BLaER1 treated with 17β-estradiol and CSF1 and Interleukin-3, amounts not matched to agents 10 nM and 100 nM (cell line): Measurements from ENCODE around the gene COL25A1.
"Not testable (repeated sequence)": the region's sequence is repeated elsewhere in the genome, so short reads cannot be mapped to it uniquely, and the experiment has no call there.

Experiments used
- H3K27ac ChIP-seq, 11 experiments: shearing (Covaris generic); formaldehyde crosslinking; 2 replicates each; pipeline ENCODE4 v1.8.1; 2022
- H3K27me3 ChIP-seq, 11 experiments: shearing (Covaris generic); formaldehyde crosslinking; 2 replicates each; pipeline ENCODE4 v1.8.1; 2022
- H3K36me3 ChIP-seq, 11 experiments: shearing (Covaris generic); formaldehyde crosslinking; 2 replicates each; pipeline ENCODE4 v1.8.1; 2022
- H3K4me1 ChIP-seq, 10 experiments: shearing (Covaris generic); formaldehyde crosslinking; 2 replicates each; pipeline ENCODE4 v1.8.1; 2022
- H3K4me2 ChIP-seq, 11 experiments: shearing (Covaris generic); formaldehyde crosslinking; 2 replicates each; pipeline ENCODE4 v1.8.1; 2022
- H3K4me3 ChIP-seq, 10 experiments: shearing (Covaris generic); formaldehyde crosslinking; 2 replicates each; pipeline ENCODE4 v1.8.1; 2022
- H3K9ac ChIP-seq, 11 experiments: shearing (Covaris generic); formaldehyde crosslinking; 2 replicates each; pipeline ENCODE4 v1.8.1; 2022
- H3K9me3 ChIP-seq, 11 experiments: shearing (Covaris generic); formaldehyde crosslinking; replicated peaks in 1 of 11; 2 replicates each; pipeline ENCODE4 v1.8.1; 2022
- H4K20me1 ChIP-seq, 11 experiments: shearing (Covaris generic); formaldehyde crosslinking; 2 replicates each; pipeline ENCODE4 v1.8.1; 2022
- Cebpa-rat ChIP-seq, 11 experiments: shearing (Covaris generic); IDR thresholded peaks; 2 replicates each; pipeline ENCODE4 v1.8.1; 2022

Gene COL25A1

DNA sequence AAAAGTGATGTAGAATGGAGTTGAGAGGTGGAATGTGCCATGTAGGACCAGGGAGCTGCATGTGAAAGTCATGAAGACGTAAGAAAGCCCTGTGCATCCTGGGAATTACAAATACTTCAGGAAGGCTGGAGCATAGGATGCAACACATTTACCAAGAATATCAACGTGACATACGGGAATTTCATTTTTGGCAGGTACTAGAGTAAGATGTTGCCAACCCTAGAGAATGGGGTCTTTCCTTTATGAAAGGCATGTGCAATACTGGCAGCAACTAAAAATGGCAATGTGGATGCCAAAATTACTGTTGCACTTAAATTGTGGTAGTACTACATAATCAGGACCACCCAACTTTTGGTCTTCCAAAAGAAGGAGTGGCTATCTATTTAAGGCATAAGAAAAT lies 188.0 kb downstream of the COL25A1 start:
- no peaks in the 10 kb centered on the region for H4K20me1 ChIP-seq
- H3K4me2 ChIP-seq, result no peak overlapping the region
- no peak overlapping the region for H3K4me3 ChIP-seq
- no peak overlapping the region for H3K27ac ChIP-seq
- no peaks in the 10 kb centered on the region for H3K36me3 ChIP-seq
- H3K27me3 ChIP-seq, result no peaks in the 10 kb centered on the region
- H3K9me3 ChIP-seq, result peaks cover 0 to 2% (median 0%) of the 10 kb centered on the region in 11 experiments; a peak in 1 of 22 replicates
- H3K9ac ChIP-seq, result no peak overlapping the region
- no peaks in the 10 kb centered on the region for H3K4me1 ChIP-seq
- no peak for TF ChIP-seq Cebpa-rat (IDR thresholded peaks at IDR 0.05)

DNA sequence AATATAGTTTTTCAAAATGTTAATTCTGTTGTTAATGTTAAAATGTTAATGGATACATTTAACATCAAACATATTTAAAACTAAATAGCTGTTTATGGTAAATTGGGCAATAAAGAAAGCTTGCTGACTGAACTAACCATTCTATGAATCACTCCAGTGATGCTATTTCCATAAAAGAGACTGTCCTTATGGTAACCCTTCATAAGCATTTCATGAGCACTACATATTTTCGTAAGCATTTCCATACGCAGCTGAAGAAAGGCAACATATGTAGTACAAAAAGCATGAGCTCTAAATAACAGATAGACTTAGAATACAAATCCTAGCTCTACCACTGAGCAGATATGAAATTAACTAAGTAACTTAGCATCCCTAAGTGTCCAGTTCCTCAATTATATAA lies 188.9 kb downstream of the COL25A1 start:
- H3K4me2 ChIP-seq, result no peak overlapping the region
- no peaks in the 10 kb centered on the region for H4K20me1 ChIP-seq
- H3K36me3 ChIP-seq, result no peaks in the 10 kb centered on the region
- H3K4me1 ChIP-seq, result no peaks in the 10 kb centered on the region
- no peaks in the 10 kb centered on the region for H3K27me3 ChIP-seq
- no peak for TF ChIP-seq Cebpa-rat (IDR thresholded peaks at IDR 0.05)
- H3K9me3 ChIP-seq, result peaks cover 0 to 4% (median 0%) of the 10 kb centered on the region in 11 experiments; a peak in 1 of 22 replicates
- no peak overlapping the region for H3K9ac ChIP-seq
- no peak overlapping the region for H3K4me3 ChIP-seq
- H3K27ac ChIP-seq, result no peak overlapping the region

DNA sequence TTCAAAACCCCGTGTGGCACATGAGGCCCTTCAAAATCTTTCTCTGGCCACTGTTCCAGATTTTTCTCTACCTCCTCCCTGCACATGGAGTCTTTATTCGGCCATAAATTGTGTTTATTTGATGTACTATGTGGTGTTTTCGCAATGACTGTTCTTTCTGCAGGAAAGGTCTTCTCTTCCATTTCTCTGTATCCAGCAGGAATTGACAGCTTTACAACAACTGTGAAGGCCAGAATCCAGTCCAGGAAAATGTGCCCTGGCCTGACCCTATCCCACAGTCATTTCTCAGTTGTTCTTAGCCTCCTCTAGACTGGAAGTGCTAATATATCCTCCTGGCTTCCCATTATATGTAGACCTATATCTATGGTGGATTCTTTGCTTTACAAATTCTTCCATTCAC lies 191.4 kb downstream of the COL25A1 start:
- no peaks in the 10 kb centered on the region for H4K20me1 ChIP-seq
- H3K4me2 ChIP-seq, result no peak overlapping the region
- no peaks in the 10 kb centered on the region for H3K36me3 ChIP-seq
- H3K9me3 ChIP-seq, result peaks cover 0 to 4% (median 0%) of the 10 kb centered on the region in 11 experiments; a peak in 1 of 22 replicates
- no peaks in the 10 kb centered on the region for H3K27me3 ChIP-seq
- H3K4me1 ChIP-seq, result 0 out of 20 replicates have a peak, but pooled peaks cover 0 to 4% (median 0%) of the 10 kb centered on the region in 10 experiments
- TF ChIP-seq Cebpa-rat (IDR thresholded peaks at IDR 0.05), result no peak
- H3K4me3 ChIP-seq, result no peak overlapping the region
- H3K27ac ChIP-seq, result no peak overlapping the region
- H3K9ac ChIP-seq, result no peak overlapping the region

DNA sequence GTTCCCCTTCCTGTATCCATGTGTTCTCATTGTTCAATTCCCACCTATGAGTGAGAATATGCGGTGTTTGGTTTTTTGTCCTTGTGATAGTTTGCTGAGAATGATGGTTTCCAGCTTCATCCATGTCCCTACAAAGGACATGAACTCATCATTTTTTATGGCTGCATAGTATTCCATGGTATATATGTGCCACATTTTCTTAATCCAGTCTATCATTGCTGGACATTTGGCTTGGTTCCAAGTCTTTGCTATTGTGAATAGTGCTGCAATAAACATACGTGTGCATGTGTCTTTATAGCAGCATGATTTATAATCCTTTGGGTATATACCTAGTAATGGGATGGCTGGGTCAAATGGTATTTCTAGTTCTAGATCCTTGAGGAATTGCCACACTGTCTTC lies 194.2 kb downstream of the COL25A1 start:
- H3K36me3 ChIP-seq, H4K20me1 ChIP-seq, H3K9ac ChIP-seq, H3K4me2 ChIP-seq, H3K27me3 ChIP-seq, H3K9me3 ChIP-seq, H3K4me1 ChIP-seq, H3K27ac ChIP-seq, H3K4me3 ChIP-seq: not testable (repeated sequence)

DNA sequence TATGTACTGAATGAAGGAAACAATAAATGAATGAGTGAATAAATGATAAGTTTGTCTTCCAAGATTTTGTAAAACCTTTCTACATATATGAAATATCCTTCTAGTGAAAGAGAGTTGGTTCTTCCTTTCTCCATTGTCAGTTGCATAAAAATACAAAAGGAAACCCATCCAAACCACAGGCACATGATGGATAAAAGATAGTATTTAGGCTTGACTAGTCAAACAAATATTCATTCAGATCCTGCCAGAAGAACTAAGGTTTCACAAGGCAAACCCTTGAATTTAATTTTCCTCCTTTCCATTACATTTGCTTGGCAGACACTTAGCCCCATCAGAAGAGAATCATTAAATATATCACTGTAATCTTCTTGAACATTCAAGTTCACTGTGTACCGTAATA lies 208.4 kb downstream of the COL25A1 start:
- H3K9me3 ChIP-seq, result no peaks in the 10 kb centered on the region
- no peaks in the 10 kb centered on the region for H3K27me3 ChIP-seq
- H3K9ac ChIP-seq, result no peak overlapping the region
- peak overlapping the region in 6 of 11 experiments; percentile 14 to 59 (median 36); a peak in 10 of 22 replicates for H3K4me2 ChIP-seq
- TF ChIP-seq Cebpa-rat (IDR thresholded peaks at IDR 0.05), result no peak
- H3K4me3 ChIP-seq, result no peak overlapping the region
- H3K36me3 ChIP-seq, result no peaks in the 10 kb centered on the region
- no peak overlapping the region for H3K27ac ChIP-seq
- no peaks in the 10 kb centered on the region for H4K20me1 ChIP-seq
- H3K4me1 ChIP-seq, result peaks cover 0 to 40% (median 13%) of the 10 kb centered on the region in 10 experiments; a peak in 10 of 20 replicates

DNA sequence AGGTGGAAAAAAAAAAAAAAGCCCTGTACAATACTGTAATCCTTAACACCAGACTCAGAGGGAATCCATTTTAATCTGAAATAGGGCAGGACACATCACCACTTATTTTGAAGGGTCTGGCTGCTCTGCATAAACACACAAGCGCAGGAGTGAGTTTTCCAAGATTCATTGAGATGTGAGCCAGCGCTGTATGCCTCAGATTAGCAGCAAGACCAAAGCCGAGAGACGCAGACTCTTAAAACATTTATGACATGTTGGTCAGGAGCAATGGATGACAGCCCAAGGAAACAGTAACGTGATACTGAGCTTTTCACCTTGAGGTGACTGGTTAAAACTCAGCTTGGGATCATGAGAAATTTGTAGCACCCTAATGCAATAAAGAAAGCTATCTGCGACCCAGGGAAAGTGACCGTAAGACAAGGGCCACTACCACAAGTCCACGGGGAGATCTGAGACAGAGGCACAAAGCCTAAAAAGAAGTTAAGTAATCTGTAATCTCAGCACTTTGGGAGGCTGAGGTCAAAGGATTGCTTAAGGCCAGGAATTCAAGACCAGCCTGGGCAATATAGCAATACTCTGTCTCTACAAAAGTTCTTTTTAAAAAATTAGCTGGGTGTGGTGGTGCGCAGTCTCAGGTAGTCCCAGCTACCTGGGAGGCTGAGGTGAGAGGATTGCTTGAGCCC lies 210.6 kb downstream of the COL25A1 start:
- Histone ChIP-seq H3K27me3 (no peaks in the 10 kb centered on the region), H3K9ac (no peak overlapping the region), H3K9me3 (no peaks in the 10 kb centered on the region), H4K20me1 (no peaks in the 10 kb centered on the region), H3K4me1 (peaks cover 0 to 40% (median 13%) of the 10 kb centered on the region in 10 experiments; a peak in 10 of 20 replicates), H3K4me3 (no peak overlapping the region), H3K27ac (no peak overlapping the region), H3K36me3 (no peaks in the 10 kb centered on the region), H3K4me2 (peak overlapping the region in 2 of 11 experiments; percentile 6 to 16; a peak in 2 of 22 replicates)
- TF ChIP-seq Cebpa-rat (IDR thresholded peaks at IDR 0.05), result no peak

DNA sequence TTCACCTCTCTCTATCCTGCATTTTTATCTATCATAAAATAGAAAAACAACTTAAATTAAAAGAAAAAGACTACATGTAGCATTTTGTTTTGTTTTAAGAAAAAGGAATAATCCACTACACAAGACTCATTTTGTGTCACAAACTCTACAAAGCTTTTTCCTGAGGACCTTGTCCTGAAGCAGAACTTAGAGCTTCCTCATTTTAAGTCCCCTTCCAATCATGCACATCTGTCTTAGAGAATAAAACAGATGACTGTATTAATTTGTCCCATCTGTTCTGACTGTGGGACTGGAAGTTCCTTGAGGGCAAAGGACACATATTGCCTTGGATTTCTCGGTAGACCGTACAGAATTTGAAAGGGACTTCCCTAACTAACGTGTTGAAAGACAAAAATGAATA lies 218.5 kb downstream of the COL25A1 start:
- no peak overlapping the region for H3K27ac ChIP-seq
- no peak overlapping the region for H3K9ac ChIP-seq
- no peaks in the 10 kb centered on the region for H3K9me3 ChIP-seq
- H3K4me3 ChIP-seq, result no peak overlapping the region
- no peak overlapping the region for H3K4me2 ChIP-seq
- no peaks in the 10 kb centered on the region for H3K36me3 ChIP-seq
- no peak for TF ChIP-seq Cebpa-rat (IDR thresholded peaks at IDR 0.05)
- H3K27me3 ChIP-seq, result no peaks in the 10 kb centered on the region
- no peaks in the 10 kb centered on the region for H4K20me1 ChIP-seq
- H3K4me1 ChIP-seq, result no peaks in the 10 kb centered on the region

DNA sequence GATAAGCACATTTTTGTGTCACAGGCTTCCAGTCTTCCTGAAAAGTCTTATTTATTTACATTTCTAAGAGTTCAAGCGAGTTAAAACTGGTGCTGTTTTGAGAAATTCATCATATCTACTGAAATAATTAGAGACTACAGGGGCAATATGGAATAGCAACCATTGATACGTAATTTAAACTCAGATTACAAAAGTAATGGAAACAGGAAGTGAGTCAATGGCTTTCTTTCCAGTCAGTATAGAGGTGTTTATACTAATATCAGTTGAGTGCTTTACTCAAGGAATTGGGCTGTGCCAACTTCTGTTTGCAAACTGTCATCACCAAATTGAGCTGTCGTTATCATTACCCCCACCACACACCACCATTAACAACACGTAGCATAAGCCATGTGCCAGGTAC lies 222.7 kb downstream of the COL25A1 start:
- Histone ChIP-seq H3K9me3 (no peaks in the 10 kb centered on the region), H3K27me3 (no peaks in the 10 kb centered on the region), H3K4me3 (no peak overlapping the region), H3K4me1 (no peaks in the 10 kb centered on the region), H3K4me2 (no peak overlapping the region), H4K20me1 (no peaks in the 10 kb centered on the region), H3K36me3 (no peaks in the 10 kb centered on the region), H3K27ac (no peak overlapping the region), H3K9ac (no peak overlapping the region)
- no peak for TF ChIP-seq Cebpa-rat (IDR thresholded peaks at IDR 0.05)

DNA sequence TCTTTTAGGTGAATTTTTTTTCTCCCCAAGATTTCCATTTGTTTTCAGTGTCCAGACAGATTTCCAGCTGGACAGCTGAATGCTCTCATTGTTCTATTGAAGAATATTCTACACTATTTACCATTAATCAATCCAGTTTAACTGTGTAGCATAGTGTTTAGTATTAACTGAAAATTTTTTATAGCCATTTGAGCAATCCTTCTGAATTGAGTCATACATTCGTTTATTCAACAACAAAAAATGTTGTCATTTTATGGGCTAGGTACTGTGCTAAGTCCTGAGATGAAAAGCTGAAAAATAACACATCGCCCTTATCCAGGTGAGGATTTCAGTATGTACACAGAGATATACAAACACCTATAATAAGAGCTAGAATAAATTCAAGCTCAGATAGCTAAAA lies 223.3 kb downstream of the COL25A1 start:
- Histone ChIP-seq H3K36me3 (no peaks in the 10 kb centered on the region), H3K4me3 (no peak overlapping the region), H3K9ac (no peak overlapping the region), H3K4me2 (no peak overlapping the region), H3K4me1 (no peaks in the 10 kb centered on the region), H3K27ac (no peak overlapping the region), H3K9me3 (peaks cover 0 to under 1% (median 0%) of the 10 kb centered on the region in 11 experiments; a peak in 1 of 22 replicates), H4K20me1 (no peaks in the 10 kb centered on the region), H3K27me3 (no peaks in the 10 kb centered on the region)
- no peak for TF ChIP-seq Cebpa-rat (IDR thresholded peaks at IDR 0.05)

DNA sequence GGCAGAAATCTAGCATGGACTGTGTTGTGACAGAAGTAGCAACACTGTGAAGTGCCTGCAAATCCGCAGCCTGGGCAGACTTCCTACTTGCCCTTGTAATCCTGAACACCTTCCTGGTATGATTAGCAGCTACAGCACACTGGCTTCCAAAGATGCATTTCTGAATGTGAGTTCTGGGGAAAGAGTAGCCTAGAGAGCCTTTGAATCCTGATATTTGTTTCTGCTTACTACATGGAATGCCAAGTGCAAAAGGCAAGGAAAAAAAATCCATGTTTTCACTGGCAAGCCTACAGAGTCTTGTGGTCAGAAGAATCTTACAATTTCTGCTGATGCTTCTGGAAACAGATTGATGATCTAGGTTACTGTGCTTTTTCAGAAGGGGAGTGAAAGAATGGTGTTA lies 223.7 kb downstream of the COL25A1 start:
- H3K9me3 ChIP-seq, result peaks cover 0 to 5% (median 4%) of the 10 kb centered on the region in 11 experiments; a peak in 11 of 22 replicates
- H3K27me3 ChIP-seq, result no peaks in the 10 kb centered on the region
- no peak overlapping the region for H3K9ac ChIP-seq
- H4K20me1 ChIP-seq, result no peaks in the 10 kb centered on the region
- no peak overlapping the region for H3K27ac ChIP-seq
- no peaks in the 10 kb centered on the region for H3K36me3 ChIP-seq
- no peaks in the 10 kb centered on the region for H3K4me1 ChIP-seq
- TF ChIP-seq Cebpa-rat (IDR thresholded peaks at IDR 0.05), result no peak
- no peak overlapping the region for H3K4me2 ChIP-seq
- H3K4me3 ChIP-seq, result no peak overlapping the region
